H1 (cell line): ENCODE data around the gene DAAM1. TPM values are rescaled to one million over a fixed set of nuclear protein-coding genes. Genes with fewer than 3 reads are reported as not detected.

Experiments
- CTCF ChIA-PET: fragments of 300-600 bp; sonication (Branson Sonifier 250); formaldehyde crosslinking; loops from one replicate; lab custom pipeline; 2021; ENCODE audit not compliant: partially characterized antibody; lab: Charles Lee
- POLR2A ChIA-PET: fragments of 300-600 bp; sonication (Branson Sonifier 250); formaldehyde crosslinking; loops from one replicate; lab custom pipeline; 2021; ENCODE audit warnings: inconsistent platforms; ENCODE audit not compliant: partially characterized antibody; lab: Charles Lee
- DNase-seq, 2 experiments: peaks; one replicate each; pipeline versions ENCODE4 v3.0.0 to v3.0.0-alpha.2; 2010 to 2022; ENCODE audit warnings: low spot score in 2 of 2, low read depth in 1 of 2, mixed read lengths in 1 of 2
- FAIRE-seq: peaks from 2 replicates; lab custom pipeline; 2011; peaks lifted over from hg19 to GRCh38; lab: Jason Lieb, UNC
- H2AFZ ChIP-seq: 2 replicates; pipeline ENCODE4 v1.8.1; 2012; ENCODE audit warnings: low read length, inconsistent platforms
- H2AK5ac ChIP-seq: 2 replicates; pipeline ENCODE4 v1.6.1; 2013; ENCODE audit warnings: low read depth, low read length
- H2BK120ac ChIP-seq: replicated peaks from 2 replicates; pipeline ENCODE3; 2013; ENCODE audit warnings: low read depth, low read length, inconsistent platforms
- H2BK12ac ChIP-seq: 2 replicates; pipeline ENCODE4 v1.6.1; 2013; ENCODE audit warnings: low read depth, low read length
- H2BK15ac ChIP-seq: 2 replicates; pipeline ENCODE4 v1.6.1; 2013; ENCODE audit warnings: low read length
- H2BK20ac ChIP-seq: 2 replicates; pipeline ENCODE4 v1.6.1; 2013; ENCODE audit warnings: low read length
- H2BK5ac ChIP-seq: 2 replicates; pipeline ENCODE4 v1.6.1; 2013; ENCODE audit warnings: low read depth, low read length
- H3K14ac ChIP-seq: 2 replicates; pipeline ENCODE4 v1.6.1; 2013; ENCODE audit warnings: inconsistent platforms; ENCODE audit not compliant: insufficient read length
- H3K18ac ChIP-seq: 2 replicates; pipeline ENCODE4 v1.6.1; 2013; ENCODE audit warnings: low read length; ENCODE audit errors: extremely low read depth
- H3K23ac ChIP-seq: 2 replicates; pipeline ENCODE4 v1.6.1; 2013; ENCODE audit warnings: inconsistent platforms; ENCODE audit not compliant: insufficient read length
- H3K23me2 ChIP-seq: 2 replicates; pipeline ENCODE4 v1.6.1; 2013; ENCODE audit warnings: low read depth, low read length
- H3K27ac ChIP-seq: 2 replicates; pipeline ENCODE4 v1.6.1; 2011; ENCODE audit warnings: low read depth, low read length, inconsistent platforms
- H3K27me3 ChIP-seq, 4 experiments: replicated peaks in 1 of 4; 1 replicate in 1 of 4; 2 replicates in 3 of 4; pipeline versions ENCODE4 v1.6.1 to v1.8.1; 2011 to 2013; ENCODE audit warnings: low read length in 3 of 4, mild to moderate bottlenecking in 3 of 4, inconsistent platforms in 2 of 4, mixed read lengths in 2 of 4, moderate library complexity in 1 of 4; ENCODE audit not compliant: control insufficient read depth in 3 of 4, insufficient read depth in 3 of 4; ENCODE audit errors: extremely low read depth in 1 of 4
- H3K36me3 ChIP-seq, 4 experiments: 2 replicates each; pipeline versions ENCODE4 v1.6.1 to v1.8.1; 2011 to 2013; ENCODE audit warnings: mild to moderate bottlenecking in 4 of 4, low read length in 3 of 4, moderate library complexity in 2 of 4, control low read depth in 1 of 4, inconsistent platforms in 1 of 4; ENCODE audit not compliant: insufficient read depth in 4 of 4, control insufficient read depth in 2 of 4
- H3K4ac ChIP-seq: replicated peaks from 2 replicates; pipeline ENCODE3; 2013; ENCODE audit warnings: low read length, low read depth, mixed read lengths, inconsistent platforms; ENCODE audit not compliant: insufficient read length
- H3K4me1 ChIP-seq, 4 experiments: replicated peaks in 1 of 4; 1 replicate in 1 of 4; 2 replicates in 3 of 4; pipeline versions ENCODE4 v1.6.1 to v1.8.1; 2011 to 2013; ENCODE audit warnings: low read length in 3 of 4, inconsistent platforms in 2 of 4, mixed read lengths in 1 of 4; ENCODE audit not compliant: insufficient read depth in 4 of 4, control insufficient read depth in 3 of 4
- H3K4me2 ChIP-seq, 2 experiments: 2 replicates each; pipeline versions ENCODE4 v1.6.1 to v1.8.1; 2011 to 2013; ENCODE audit warnings: low read depth in 2 of 2, low read length in 2 of 2, control low read depth in 1 of 2, inconsistent platforms in 1 of 2, mild to moderate bottlenecking in 1 of 2; ENCODE audit not compliant: insufficient read depth in 1 of 2
- H3K4me3 ChIP-seq, 4 experiments: fragments of 200-600, 300-600 bp in 1 of 4; sonication (generic), shearing (Covaris generic), sonication (Bioruptor Twin) in 1 of 4; 2 replicates each; pipeline versions ENCODE4 v1.5.1 to v1.8.1; 2011 to 2016; ENCODE audit warnings: low read length in 4 of 4, low read depth in 3 of 4, control low read depth in 2 of 4, inconsistent platforms in 2 of 4, mild to moderate bottlenecking in 2 of 4, mixed read lengths in 1 of 4, moderate library complexity in 1 of 4; ENCODE audit not compliant: insufficient read depth in 2 of 4; ENCODE audit errors: extremely low read depth in 1 of 4
- H3K56ac ChIP-seq: replicated peaks from 2 replicates; pipeline ENCODE3; 2013; ENCODE audit warnings: low read depth, mild to moderate bottlenecking, mixed read lengths, low read length, inconsistent platforms; ENCODE audit not compliant: insufficient read length
- H3K79me1 ChIP-seq: 2 replicates; pipeline ENCODE4 v1.6.1; 2013; ENCODE audit warnings: low read depth, low read length, control low read depth
- H3K79me2 ChIP-seq, 2 experiments: 2 replicates each; pipeline versions ENCODE4 v1.6.1 to v1.8.1; 2012 to 2013; ENCODE audit warnings: low read length in 2 of 2, mild to moderate bottlenecking in 2 of 2, inconsistent platforms in 1 of 2; ENCODE audit not compliant: insufficient read depth in 2 of 2, control insufficient read depth in 1 of 2
- H3K9ac ChIP-seq, 4 experiments: replicated peaks in 1 of 4; 1 replicate in 1 of 4; 2 replicates in 3 of 4; pipeline versions ENCODE4 v1.6.1 to v1.8.1; 2011 to 2013; ENCODE audit warnings: low read depth in 3 of 4, low read length in 3 of 4, control low read depth in 2 of 4, mild to moderate bottlenecking in 2 of 4, moderate library complexity in 2 of 4, inconsistent platforms in 1 of 4; ENCODE audit errors: extremely low read depth in 1 of 4
- H3K9me3 ChIP-seq, 2 experiments: 2 replicates each; pipeline versions ENCODE4 v1.6.1 to v1.8.1; 2012 to 2013; ENCODE audit warnings: mild to moderate bottlenecking in 2 of 2, moderate library complexity in 2 of 2, control low read depth in 1 of 2, inconsistent platforms in 1 of 2, low read depth in 1 of 2, low read length in 1 of 2, mixed read lengths in 1 of 2; ENCODE audit not compliant: insufficient read depth in 2 of 2
- H4K20me1 ChIP-seq, 2 experiments: replicated peaks in 1 of 2; 2 replicates each; pipeline versions ENCODE3 to v1.8.1; 2011 to 2013; ENCODE audit warnings: inconsistent platforms in 2 of 2, low read length in 2 of 2, mild to moderate bottlenecking in 1 of 2; ENCODE audit not compliant: insufficient read depth in 2 of 2, control insufficient read depth in 1 of 2
- H4K5ac ChIP-seq: 2 replicates; pipeline ENCODE4 v1.6.1; 2013; ENCODE audit warnings: low read length, low read depth, mixed read lengths, inconsistent platforms; ENCODE audit not compliant: insufficient read length
- H4K8ac ChIP-seq: 2 replicates; pipeline ENCODE4 v1.8.0; 2013; ENCODE audit warnings: mild to moderate bottlenecking, moderate library complexity, low read length, inconsistent platforms; ENCODE audit not compliant: insufficient read depth; ENCODE audit errors: extremely low read depth
- H4K91ac ChIP-seq: replicated peaks from 2 replicates; pipeline ENCODE3; 2013; ENCODE audit warnings: low read length, mixed read lengths, inconsistent platforms; ENCODE audit not compliant: insufficient read length
- ASH2L ChIP-seq: fragments of 200-600, 300-600 bp; sonication (generic); IDR thresholded peaks from one replicate; pipeline ENCODE4 v1.7.1; 2017; ENCODE audit warnings: low read length
- BRCA1 ChIP-seq: IDR thresholded peaks from 2 replicates; pipeline ENCODE4 v1.6.1; 2012; ENCODE audit warnings: low read depth, low read length, improper control_type of control experiment
- CBX8 ChIP-seq: fragments of 300-800, 300-1000 bp; sonication (generic); IDR thresholded peaks from 2 replicates; pipeline ENCODE4 v1.7.1; 2016; ENCODE audit warnings: low read depth, low read length, borderline replicate concordance
- JUND ChIP-seq: IDR thresholded peaks from 2 replicates; pipeline ENCODE4 v1.6.1; 2011; ENCODE audit warnings: mild to moderate bottlenecking, improper control_type of control experiment, low read length
- MAX ChIP-seq: IDR thresholded peaks from 2 replicates; pipeline ENCODE4 v1.6.1; 2012; ENCODE audit warnings: inconsistent platforms
- RFX5 ChIP-seq: IDR thresholded peaks from 2 replicates; pipeline ENCODE4 v1.6.1; 2011; ENCODE audit warnings: low read depth, low read length, improper control_type of control experiment, borderline replicate concordance
- SIRT6 ChIP-seq: IDR thresholded peaks from one replicate; pipeline ENCODE4 v1.7.1; 2012; ENCODE audit warnings: low read length, inconsistent platforms
- TAF1 ChIP-seq: IDR thresholded peaks from 2 replicates; pipeline ENCODE4 v1.6.1; 2011; ENCODE audit warnings: mild to moderate bottlenecking, low read depth, low read length
- TAF7 ChIP-seq: optimal IDR thresholded peaks from 2 replicates; pipeline ENCODE3; 2011; ENCODE audit warnings: low read depth, mild to moderate bottlenecking, inconsistent platforms, low read length, moderate library complexity, borderline replicate concordance
- TEAD4 ChIP-seq: IDR thresholded peaks from 2 replicates; pipeline ENCODE4 v1.6.1; 2012; ENCODE audit warnings: low read depth, low read length, inconsistent platforms, mixed read lengths
- polyA plus RNA-seq, 7 experiments: library from polyadenylated mRNA; depleted of rRNA in 3 of 7; stranded (reverse) in 5 of 7; unstranded in 2 of 7; fragments of >200 nt in 5 of 7; fragments of 200-250 nt in 2 of 7; gene quantifications; 1 replicate in 5 of 7; 2 replicates in 1 of 7; 4 replicates in 1 of 7; pipeline versions ENCODE4 v1.2.1 to v1.2.3, GENCODE V29; 2011 to 2013; ENCODE audit warnings: missing spikeins in 2 of 7, mixed read lengths in 2 of 7
- total RNA-seq: library from RNA; stranded (reverse); fragmentation: NEBNext Ultra II Directional; extraction: Animal tissue kit (Norgen Biotek cat#: 25700); gene quantifications from 2 replicates; pipeline ENCODE4 v1.2.1, GENCODE V29; 2021

DAAM1 gene
- total and polyA plus RNA-seq, 2 of the 8 experiments (the other 6 are each of a cell fraction or from before 2014, with no cell fraction given), result 5.0 to 44.9 TPM

GRCh38 chr14:59276235-59276634 lies 87.8 kb downstream of the DAAM1 start:
- no peak for DNase-seq
- H3K23me2 ChIP-seq, result no peaks in the 10 kb centered on the region
- no peak overlapping the region for H4K5ac ChIP-seq
- H2AFZ ChIP-seq, result no peak overlapping the region
- no peak overlapping the region for H3K23ac ChIP-seq
- H3K9ac ChIP-seq, result no peak overlapping the region
- TF ChIP-seq CBX8 (no peak), SIRT6 (no peak), TEAD4 (no peak), JUND (no peak), TAF7 (no peak), BRCA1 (no peak), TAF1 (no peak), RFX5 (no peak), ASH2L (no peak), MAX (no peak)
- H3K36me3 ChIP-seq, result no peaks in the 10 kb centered on the region
- H3K56ac ChIP-seq, result no peak overlapping the region
- H4K8ac ChIP-seq, result no peak overlapping the region
- no peak overlapping the region for H2BK120ac ChIP-seq
- no peak overlapping the region for H2BK12ac ChIP-seq
- FAIRE-seq, result no peak
- no peaks in the 10 kb centered on the region for H3K9me3 ChIP-seq
- H3K4ac ChIP-seq, result no peak overlapping the region
- H4K91ac ChIP-seq, result no peak overlapping the region
- no peak overlapping the region for H3K4me2 ChIP-seq
- H2AK5ac ChIP-seq, result no peak overlapping the region
- H2BK15ac ChIP-seq, result no peak overlapping the region
- ChIA-PET CTCF (interaction anchor here (0.7 to 3.5 kb wide), 3 partner anchors 13 to 580 kb away, joined by 3 to 15 read pairs (median 4); no protein-coding TSS in a partner anchor), POLR2A (no interaction called here)
- no peaks in the 10 kb centered on the region for H3K79me1 ChIP-seq
- no peak overlapping the region for H3K14ac ChIP-seq
- no peaks in the 10 kb centered on the region for H3K27me3 ChIP-seq
- no peak overlapping the region for H2BK20ac ChIP-seq
- H4K20me1 ChIP-seq, result no peaks in the 10 kb centered on the region
- no peaks in the 10 kb centered on the region for H3K79me2 ChIP-seq
- H3K18ac ChIP-seq, result no peak overlapping the region
- H2BK5ac ChIP-seq, result no peak overlapping the region
- no peak overlapping the region for H3K27ac ChIP-seq
- H3K4me1 ChIP-seq, result no peaks in the 10 kb centered on the region
- H3K4me3 ChIP-seq, result no peak overlapping the region
